LNCaP clone FGC (cell line): ENCODE results near the gene CHST5.
"Not testable (repeated sequence)": the region's sequence is repeated elsewhere in the genome, so short reads cannot be mapped to it uniquely, and the experiment has no call there.

ENCODE experiments used
- DNase-seq: peaks from one replicate; pipeline ENCODE4 v3.0.0-alpha.2; 2011; ENCODE audit warnings: low read depth
- H3K4me3 ChIP-seq: 2 replicates; pipeline ENCODE4 v1.5.1; 2011; ENCODE audit warnings: mild to moderate bottlenecking, low read depth, low read length, control low read depth
- TF ChIP-seq, protein P1 (sequence below): IDR thresholded peaks from 2 replicates; pipeline ENCODE4 v1.5.1; 2012; ENCODE audit warnings: mild to moderate bottlenecking; ENCODE audit not compliant: control insufficient read depth, insufficient read depth; ENCODE audit errors: extremely low read depth

The CHST5 gene

GRCh38 chr16:75552951-75553350 lies 17.0 kb upstream of the CHST5 start:
- no peak for DNase-seq
- no peak overlapping the region for H3K4me3 ChIP-seq
- TF ChIP-seq, protein P1, sequence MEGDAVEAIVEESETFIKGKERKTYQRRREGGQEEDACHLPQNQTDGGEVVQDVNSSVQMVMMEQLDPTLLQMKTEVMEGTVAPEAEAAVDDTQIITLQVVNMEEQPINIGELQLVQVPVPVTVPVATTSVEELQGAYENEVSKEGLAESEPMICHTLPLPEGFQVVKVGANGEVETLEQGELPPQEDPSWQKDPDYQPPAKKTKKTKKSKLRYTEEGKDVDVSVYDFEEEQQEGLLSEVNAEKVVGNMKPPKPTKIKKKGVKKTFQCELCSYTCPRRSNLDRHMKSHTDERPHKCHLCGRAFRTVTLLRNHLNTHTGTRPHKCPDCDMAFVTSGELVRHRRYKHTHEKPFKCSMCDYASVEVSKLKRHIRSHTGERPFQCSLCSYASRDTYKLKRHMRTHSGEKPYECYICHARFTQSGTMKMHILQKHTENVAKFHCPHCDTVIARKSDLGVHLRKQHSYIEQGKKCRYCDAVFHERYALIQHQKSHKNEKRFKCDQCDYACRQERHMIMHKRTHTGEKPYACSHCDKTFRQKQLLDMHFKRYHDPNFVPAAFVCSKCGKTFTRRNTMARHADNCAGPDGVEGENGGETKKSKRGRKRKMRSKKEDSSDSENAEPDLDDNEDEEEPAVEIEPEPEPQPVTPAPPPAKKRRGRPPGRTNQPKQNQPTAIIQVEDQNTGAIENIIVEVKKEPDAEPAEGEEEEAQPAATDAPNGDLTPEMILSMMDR = no peak

DNA sequence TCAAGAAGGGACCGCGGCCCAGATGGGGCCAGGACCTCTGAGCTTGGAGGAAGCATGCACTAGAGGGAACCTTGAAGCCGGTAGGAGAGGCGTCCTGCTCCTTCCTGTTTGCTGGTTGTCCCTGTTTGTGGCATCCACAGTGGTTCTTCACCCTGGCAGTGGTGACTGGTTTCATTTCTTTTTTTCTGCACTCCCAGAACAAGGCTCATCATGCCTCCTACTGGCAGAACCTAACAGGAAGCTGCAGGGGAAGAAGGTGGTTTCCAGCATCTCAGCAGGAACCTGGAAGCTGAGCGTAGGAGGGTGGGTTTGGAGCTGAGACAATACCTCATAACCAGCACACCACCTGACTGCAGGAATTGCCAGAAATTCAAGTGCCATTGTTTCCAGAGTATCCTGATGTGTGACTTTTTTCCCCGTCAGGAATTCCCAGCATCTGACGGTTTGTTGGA lies 14.3 kb upstream of the CHST5 start:
- DNase-seq = peak; percentile 62
- no peak overlapping the region for H3K4me3 ChIP-seq
- TF ChIP-seq, protein P1 = peak; percentile 57

DNA sequence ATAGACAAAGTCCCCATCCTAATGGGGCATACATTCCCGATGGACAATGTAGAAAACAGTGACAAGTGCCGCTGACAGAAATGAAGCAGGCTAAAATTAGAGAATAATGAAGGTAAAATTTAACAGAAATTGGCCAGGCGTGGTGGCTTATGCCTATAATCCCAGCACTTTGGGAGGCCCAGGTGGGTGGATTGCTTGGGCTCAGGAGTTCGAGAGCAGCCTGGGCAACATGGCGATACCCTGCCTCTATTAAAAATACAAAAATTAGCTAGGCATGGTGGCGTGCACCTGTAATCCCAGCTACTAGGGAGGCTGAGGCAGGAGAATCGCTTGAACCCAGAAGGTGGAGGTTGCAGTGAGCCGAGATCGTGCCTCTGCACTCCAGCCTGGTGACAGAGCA lies 12.5 kb upstream of the CHST5 start:
- not testable (repeated sequence) for DNase-seq, H3K4me3 ChIP-seq

GRCh38 chr16:75546293-75546692 lies 10.4 kb upstream of the CHST5 start:
- DNase-seq = no peak
- TF ChIP-seq, protein P1 = no peak
- H3K4me3 ChIP-seq = no peak overlapping the region

- not testable (repeated sequence) for DNase-seq, H3K4me3 ChIP-seq
These were observed 10.0 kb upstream of the CHST5 start for GRCh38 chr16:75545879-75546278.

- H3K4me3 ChIP-seq = not testable (repeated sequence)
These were observed 6.6 kb upstream of the CHST5 start for GRCh38 chr16:75542462-75542861.

GRCh38 chr16:75541236-75541635 lies 5.3 kb upstream of the CHST5 start:
- H3K4me3 ChIP-seq = no peak overlapping the region
- DNase-seq = no peak
- TF ChIP-seq, protein P1 = no peak

More at GRCh38 chr16:75542462-75542861, 6.6 kb upstream of the CHST5 start:
- DNase-seq = not testable (repeated sequence)

- H3K4me3 ChIP-seq, DNase-seq: not testable (repeated sequence)
These were observed 3.1 kb upstream of the CHST5 start for GRCh38 chr16:75538882-75539565.

DNA sequence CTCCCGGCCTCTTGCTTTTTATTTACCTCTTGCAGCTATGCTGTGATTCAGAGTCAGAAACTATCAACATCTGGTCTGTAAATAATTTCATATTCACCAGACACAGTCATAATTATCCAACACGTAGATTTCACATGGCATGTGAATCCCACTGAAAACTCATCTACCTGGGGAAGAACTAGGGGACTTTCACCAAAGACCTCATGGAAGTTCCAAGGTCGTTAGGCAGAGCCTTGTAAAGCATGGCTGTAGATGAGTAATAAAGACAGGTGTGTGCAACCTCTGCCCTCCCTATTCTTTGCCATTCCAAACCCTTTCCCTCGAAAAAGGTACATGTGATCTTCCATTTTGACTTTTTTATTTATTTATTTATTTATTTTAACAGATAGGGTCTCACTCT lies 1.9 kb upstream of the CHST5 start:
- no peak for DNase-seq
- TF ChIP-seq, protein P1 = no peak
- H3K4me3 ChIP-seq = no peak overlapping the region
